ENCODE data around the gene RPL32.

GRCh38 chr3:12879191-12879815 is 37.9 kb upstream of the RPL32 start:
- TF ChIP-seq, protein P1, sequence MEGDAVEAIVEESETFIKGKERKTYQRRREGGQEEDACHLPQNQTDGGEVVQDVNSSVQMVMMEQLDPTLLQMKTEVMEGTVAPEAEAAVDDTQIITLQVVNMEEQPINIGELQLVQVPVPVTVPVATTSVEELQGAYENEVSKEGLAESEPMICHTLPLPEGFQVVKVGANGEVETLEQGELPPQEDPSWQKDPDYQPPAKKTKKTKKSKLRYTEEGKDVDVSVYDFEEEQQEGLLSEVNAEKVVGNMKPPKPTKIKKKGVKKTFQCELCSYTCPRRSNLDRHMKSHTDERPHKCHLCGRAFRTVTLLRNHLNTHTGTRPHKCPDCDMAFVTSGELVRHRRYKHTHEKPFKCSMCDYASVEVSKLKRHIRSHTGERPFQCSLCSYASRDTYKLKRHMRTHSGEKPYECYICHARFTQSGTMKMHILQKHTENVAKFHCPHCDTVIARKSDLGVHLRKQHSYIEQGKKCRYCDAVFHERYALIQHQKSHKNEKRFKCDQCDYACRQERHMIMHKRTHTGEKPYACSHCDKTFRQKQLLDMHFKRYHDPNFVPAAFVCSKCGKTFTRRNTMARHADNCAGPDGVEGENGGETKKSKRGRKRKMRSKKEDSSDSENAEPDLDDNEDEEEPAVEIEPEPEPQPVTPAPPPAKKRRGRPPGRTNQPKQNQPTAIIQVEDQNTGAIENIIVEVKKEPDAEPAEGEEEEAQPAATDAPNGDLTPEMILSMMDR (IDR thresholded peaks at IDR 0.05): no peak
- TF ChIP-seq POLR2A (IDR thresholded peaks at IDR 0.05) (no peak), POLR2AphosphoS5 (IDR thresholded peaks at IDR 0.05) (no peak), EP300 (IDR thresholded peaks at IDR 0.05) (no peak)

Measured in sigmoid colon (tissue), 4 donors.